Natural killer cell treated with Interleukin-12 subunit alpha and Interleukin-12 subunit beta and Interleukin-15 and Interleukin-18, amount 100 ng/mL, for 72 hours (primary cell): ENCODE measurements around the gene C11orf65. TPM values are rescaled to one million over a fixed set of nuclear protein-coding genes. Genes with fewer than 3 reads are reported as not detected.
"Not testable (repeated sequence)": the region's sequence is repeated elsewhere in the genome, so short reads cannot be mapped to it uniquely, and the experiment has no call there.

ENCODE experiments used
- ATAC-seq, 2 donors: fragments of 150-1000 bp; cut with Tn5 transposase in 1 of 2; sonication (Bioruptor Pico), chemical (Tn5 transposase) in 1 of 2; 2 replicates each; pipeline ENCODE4 v1.10.0; 2021
- DNase-seq: peaks from one replicate; pipeline ENCODE4 v3.0.0; 2022; ENCODE audit warnings: low spot score
- H3K27ac Mint-ChIP-seq, 2 donors: 1 replicate in 1 of 2; 2 replicates in 1 of 2; pipeline ENCODE4 v1.8.0; 2022; ENCODE audit warnings: mixed read lengths in 2 of 2, mild to moderate bottlenecking in 1 of 2, moderate library complexity in 1 of 2
- H3K27me3 Mint-ChIP-seq, 2 donors: 1 replicate in 1 of 2; 2 replicates in 1 of 2; pipeline ENCODE4 v1.8.0; 2022; ENCODE audit warnings: mixed read lengths in 2 of 2
- H3K36me3 Mint-ChIP-seq: one replicate; pipeline ENCODE4 v1.8.0; 2022; ENCODE audit warnings: mixed read lengths
- H3K4me1 Mint-ChIP-seq, 2 donors: 1 replicate in 1 of 2; 2 replicates in 1 of 2; pipeline ENCODE4 v1.8.0; 2022; ENCODE audit warnings: low read depth in 2 of 2, mixed read lengths in 2 of 2, mild to moderate bottlenecking in 1 of 2
- H3K4me3 Mint-ChIP-seq: one replicate; pipeline ENCODE4 v1.8.0; 2022; ENCODE audit warnings: mixed read lengths
- H3K9me3 Mint-ChIP-seq: 2 replicates; pipeline ENCODE4 v1.8.0; 2022; ENCODE audit warnings: mixed read lengths
- total RNA-seq, 2 donors: library from RNA; stranded (reverse); gene quantifications; one replicate each; pipeline ENCODE4 v1.2.3, GENCODE V29; 2022

Gene C11orf65
- total RNA-seq, 2 donors from 2014 or later: 0.31 TPM

- H3K4me3 Mint-ChIP-seq, H3K9me3 Mint-ChIP-seq: not testable (repeated sequence)
Measured at GRCh38 chr11:108373505-108373904, 93.8 kb downstream of the C11orf65 start.

GRCh38 chr11:108370990-108371389, 96.3 kb downstream of the C11orf65 start:
- H3K27me3 Mint-ChIP-seq: no peaks in the 10 kb centered on the region
- DNase-seq (no peak), ATAC-seq (no peak)
- no peak overlapping the region for H3K4me3 Mint-ChIP-seq
- H3K9me3 Mint-ChIP-seq: peaks cover 3% of the 10 kb centered on the region
- H3K36me3 Mint-ChIP-seq: peaks cover 11% of the 10 kb centered on the region
- no peak overlapping the region for H3K27ac Mint-ChIP-seq
- no peaks in the 10 kb centered on the region for H3K4me1 Mint-ChIP-seq

More at GRCh38 chr11:108373505-108373904, 93.8 kb downstream of the C11orf65 start:
- not testable (repeated sequence) for H3K27me3 Mint-ChIP-seq, DNase-seq, H3K27ac Mint-ChIP-seq, ATAC-seq, H3K36me3 Mint-ChIP-seq, H3K4me1 Mint-ChIP-seq

GRCh38 chr11:108370315-108370714, 97.0 kb downstream of the C11orf65 start:
- ATAC-seq: no peak
- H3K9me3 Mint-ChIP-seq: peaks cover 3% of the 10 kb centered on the region
- no peak for DNase-seq
- no peak overlapping the region for H3K4me3 Mint-ChIP-seq
- no peak overlapping the region for H3K27ac Mint-ChIP-seq
- H3K4me1 Mint-ChIP-seq: no peaks in the 10 kb centered on the region
- peaks cover 11% of the 10 kb centered on the region for H3K36me3 Mint-ChIP-seq
- no peaks in the 10 kb centered on the region for H3K27me3 Mint-ChIP-seq

- H3K4me1 Mint-ChIP-seq: no peaks in the 10 kb centered on the region
- H3K9me3 Mint-ChIP-seq: no peaks in the 10 kb centered on the region
- H3K27me3 Mint-ChIP-seq: no peaks in the 10 kb centered on the region
- H3K36me3 Mint-ChIP-seq: peaks cover 5% of the 10 kb centered on the region
- no peak overlapping the region for H3K27ac Mint-ChIP-seq
- no peak overlapping the region for H3K4me3 Mint-ChIP-seq
- DNase-seq: no peak
- ATAC-seq: no peak
Measured at GRCh38 chr11:108369064-108369463, 98.3 kb downstream of the C11orf65 start.

GRCh38 chr11:108368134-108368533, 99.2 kb downstream of the C11orf65 start:
- Mint-ChIP-seq H3K36me3 (peaks cover 5% of the 10 kb centered on the region), H3K9me3 (no peaks in the 10 kb centered on the region)

GRCh38 chr11:108364159-108364558, 103.2 kb downstream of the C11orf65 start:
- no peak for DNase-seq

More at GRCh38 chr11:108368134-108368533, 99.2 kb downstream of the C11orf65 start:
- Mint-ChIP-seq H3K4me1 (no peaks in the 10 kb centered on the region), H3K27ac (no peak overlapping the region), H3K4me3 (no peak overlapping the region), H3K27me3 (no peaks in the 10 kb centered on the region)
- no peak for ATAC-seq
- DNase-seq: no peak

GRCh38 chr11:108351468-108351867, 115.9 kb downstream of the C11orf65 start:
- Mint-ChIP-seq H3K27me3 (no peaks in the 10 kb centered on the region), H3K4me3 (no peak overlapping the region), H3K4me1 (peaks cover 0 to 5% of the 10 kb centered on the region in 2 donors), H3K36me3 (peaks cover 33% of the 10 kb centered on the region), H3K9me3 (no peaks in the 10 kb centered on the region), H3K27ac (no peak overlapping the region)
- DNase-seq (no peak), ATAC-seq (no peak)

More at GRCh38 chr11:108364159-108364558, 103.2 kb downstream of the C11orf65 start:
- Mint-ChIP-seq H3K27ac (peak overlapping the region in 1 of 2 donors; percentile 38), H3K9me3 (peaks cover 5% of the 10 kb centered on the region), H3K36me3 (peaks cover 5% of the 10 kb centered on the region), H3K4me3 (no peak overlapping the region), H3K27me3 (no peaks in the 10 kb centered on the region), H3K4me1 (peaks cover 0 to 4% of the 10 kb centered on the region in 2 donors)
- ATAC-seq: no peak

GRCh38 chr11:108346451-108346850, 120.9 kb downstream of the C11orf65 start:
- no peaks in the 10 kb centered on the region for H3K9me3 Mint-ChIP-seq
- H3K4me3 Mint-ChIP-seq: no peak overlapping the region
- no peak overlapping the region for H3K27ac Mint-ChIP-seq
- ATAC-seq (no peak), DNase-seq (no peak)
- peaks cover 8 to 17% of the 10 kb centered on the region in 2 donors for H3K4me1 Mint-ChIP-seq
- H3K36me3 Mint-ChIP-seq: peaks cover 14% of the 10 kb centered on the region
- H3K27me3 Mint-ChIP-seq: no peaks in the 10 kb centered on the region

- Mint-ChIP-seq H3K4me3 (no peak overlapping the region), H3K27me3 (no peaks in the 10 kb centered on the region), H3K9me3 (no peaks in the 10 kb centered on the region), H3K27ac (no peak overlapping the region), H3K4me1 (peaks cover 10 to 17% of the 10 kb centered on the region in 2 donors), H3K36me3 (peaks cover 14% of the 10 kb centered on the region)
- DNase-seq (no peak), ATAC-seq (no peak)
Measured at GRCh38 chr11:108345767-108346166, 121.6 kb downstream of the C11orf65 start.

GRCh38 chr11:108343714-108344113, 123.6 kb downstream of the C11orf65 start:
- no peaks in the 10 kb centered on the region for H3K27me3 Mint-ChIP-seq
- H3K9me3 Mint-ChIP-seq: no peaks in the 10 kb centered on the region
- peak overlapping the region in 1 of 2 donors; percentile 1 for H3K27ac Mint-ChIP-seq
- peaks cover 5% of the 10 kb centered on the region for H3K36me3 Mint-ChIP-seq
- DNase-seq: no peak
- no peak for ATAC-seq
- H3K4me1 Mint-ChIP-seq: peaks cover 14 to 17% of the 10 kb centered on the region in 2 donors
- H3K4me3 Mint-ChIP-seq: no peak overlapping the region

GRCh38 chr11:108341654-108342053, 125.7 kb downstream of the C11orf65 start:
- DNase-seq: no peak
- H3K27me3 Mint-ChIP-seq: no peaks in the 10 kb centered on the region
- H3K36me3 Mint-ChIP-seq: no peaks in the 10 kb centered on the region
- H3K27ac Mint-ChIP-seq: no peak overlapping the region
- no peaks in the 10 kb centered on the region for H3K9me3 Mint-ChIP-seq
- no peak overlapping the region for H3K4me3 Mint-ChIP-seq
- peaks cover 12 to 14% of the 10 kb centered on the region in 2 donors for H3K4me1 Mint-ChIP-seq
- no peak for ATAC-seq

- no peaks in the 10 kb centered on the region for H3K9me3 Mint-ChIP-seq
- no peak for DNase-seq
- no peak for ATAC-seq
- H3K27ac Mint-ChIP-seq: peak overlapping the region in 1 of 2 donors; percentile 3
- H3K4me1 Mint-ChIP-seq: peaks cover 12 to 14% of the 10 kb centered on the region in 2 donors
- H3K27me3 Mint-ChIP-seq: no peaks in the 10 kb centered on the region
- no peak overlapping the region for H3K4me3 Mint-ChIP-seq
- H3K36me3 Mint-ChIP-seq: no peaks in the 10 kb centered on the region
Measured at GRCh38 chr11:108340973-108341372, 126.4 kb downstream of the C11orf65 start.

- no peak for ATAC-seq
- Mint-ChIP-seq H3K4me1 (peaks cover 0 to 9% of the 10 kb centered on the region in 2 donors), H3K27me3 (no peaks in the 10 kb centered on the region), H3K9me3 (no peaks in the 10 kb centered on the region), H3K4me3 (no peak overlapping the region), H3K36me3 (peaks cover 10% of the 10 kb centered on the region), H3K27ac (peak overlapping the region in 1 of 2 donors; percentile 7)
- DNase-seq: no peak
Measured at GRCh38 chr11:108338750-108339149, 128.6 kb downstream of the C11orf65 start.

GRCh38 chr11:108333403-108333899, 133.9 kb downstream of the C11orf65 start:
- no peak overlapping the region for H3K4me3 Mint-ChIP-seq
- H3K9me3 Mint-ChIP-seq: no peaks in the 10 kb centered on the region
- DNase-seq (no peak), ATAC-seq (no peak)
- H3K4me1 Mint-ChIP-seq: peaks cover 0 to 3% of the 10 kb centered on the region in 2 donors
- peaks cover 10% of the 10 kb centered on the region for H3K36me3 Mint-ChIP-seq
- H3K27me3 Mint-ChIP-seq: no peaks in the 10 kb centered on the region
- peak overlapping the region in 1 of 2 donors; percentile 2 for H3K27ac Mint-ChIP-seq
